Measurements from ENCODE around the gene E2F2. TPM values are rescaled to one million over a fixed set of nuclear protein-coding genes. Genes with fewer than 3 reads are reported as not detected.

E2F2 gene
- polyA plus RNA-seq, 1 of the 3 experiments (the other 2 are of a cell fraction): 0.43 TPM

GRCh38 chr1:23502951-23503350, 28.1 kb downstream of the E2F2 start:
- ChIA-PET POLR2A (no interaction called here), CTCF (interaction anchor here (12.2 kb wide), 1 partner anchor 25 kb away, joined by 503 read pairs; the partner anchor contains the start of gene E2F2)
- no peaks in the 10 kb centered on the region for H3K79me2 ChIP-seq (ENCODE audit: insufficient read depth)
- no peak overlapping the region for H3K27ac ChIP-seq (ENCODE audit: low read depth in 2 of 2, low read length in 1 of 2)
- no peaks in the 10 kb centered on the region for H3K27me3 ChIP-seq (ENCODE audit: insufficient read depth)
- peaks cover 6% of the 10 kb centered on the region for H3F3A ChIP-seq (replicated peaks; ENCODE audit: insufficient read depth)
- no peaks in the 10 kb centered on the region for H3K9me2 ChIP-seq
- H3K9ac ChIP-seq: no peak overlapping the region
- H3K4me2 ChIP-seq: no peak overlapping the region
- DNase-seq: no peak
- H2AFZ ChIP-seq (ENCODE audit: low read depth): no peak overlapping the region
- H3K4me1 ChIP-seq (ENCODE audit: control insufficient read depth in 1 of 2, insufficient read depth in 2 of 2, low read depth in 1 of 2, low read length in 1 of 2): no peaks in the 10 kb centered on the region
- H3K9me3 ChIP-seq: no peaks in the 10 kb centered on the region
- TF ChIP-seq FOXJ3 (CRISPR knock-in tag; IDR thresholded peaks at IDR 0.05) (no peak), SMC3 (IDR thresholded peaks at IDR 0.05; ENCODE audit: low read depth, low read length) (no peak), ELF1 (IDR thresholded peaks at IDR 0.05) (no peak), FOSL2 (IDR thresholded peaks at IDR 0.05; ENCODE audit: borderline replicate concordance, low read depth) (no peak), IRF3 (IDR thresholded peaks at IDR 0.05; ENCODE audit: low read depth, low read length) (no peak), POLR2AphosphoS5 (IDR thresholded peaks at IDR 0.05; ENCODE audit: low read depth, low read length) (no peak), ZBTB33 (IDR thresholded peaks at IDR 0.05; ENCODE audit: borderline replicate concordance, low read depth) (no peak), USF2 (IDR thresholded peaks at IDR 0.05; ENCODE audit: borderline replicate concordance, low read depth, low read length) (no peak), NRF1 (IDR thresholded peaks at IDR 0.05; ENCODE audit: low read depth, low read length) (no peak), MEF2A (IDR thresholded peaks at IDR 0.05; ENCODE audit: borderline replicate concordance, low read depth) (no peak), SIN3A (IDR thresholded peaks at IDR 0.05; ENCODE audit: borderline replicate concordance, low read depth, low read length) (no peak)
- WGBS (ENCODE audit: low lambda C conversion rate): 94% methylated on average over 6 of the region's 6 CpGs
- H3K4me3 ChIP-seq (ENCODE audit: low read depth in 2 of 2, low read length in 1 of 2): no peak overlapping the region
- no peaks in the 10 kb centered on the region for H4K20me1 ChIP-seq (ENCODE audit: insufficient read depth)
- no peaks in the 10 kb centered on the region for H3K36me3 ChIP-seq (replicated peaks in 1 of 2; ENCODE audit: control insufficient read depth in 1 of 2, insufficient read depth in 2 of 2, low read length in 1 of 2)

- Histone ChIP-seq H3K9ac (no peak overlapping the region), H3K9me3 (no peaks in the 10 kb centered on the region), H3K4me3 (ENCODE audit: low read depth in 2 of 2, low read length in 1 of 2) (no peak overlapping the region), H2AFZ (ENCODE audit: low read depth) (no peak overlapping the region), H3K4me2 (no peak overlapping the region), H3F3A (replicated peaks; ENCODE audit: insufficient read depth) (peaks cover 6% of the 10 kb centered on the region), H3K79me2 (ENCODE audit: insufficient read depth) (no peaks in the 10 kb centered on the region), H3K27ac (ENCODE audit: low read depth in 2 of 2, low read length in 1 of 2) (no peak overlapping the region), H3K36me3 (replicated peaks in 1 of 2; ENCODE audit: control insufficient read depth in 1 of 2, insufficient read depth in 2 of 2, low read length in 1 of 2) (no peaks in the 10 kb centered on the region), H3K27me3 (ENCODE audit: insufficient read depth) (no peaks in the 10 kb centered on the region), H4K20me1 (ENCODE audit: insufficient read depth) (no peaks in the 10 kb centered on the region), H3K4me1 (ENCODE audit: control insufficient read depth in 1 of 2, insufficient read depth in 2 of 2, low read depth in 1 of 2, low read length in 1 of 2) (no peaks in the 10 kb centered on the region), H3K9me2 (no peaks in the 10 kb centered on the region)
- DNase-seq: no peak
- ChIA-PET POLR2A (no interaction called here), CTCF (interaction anchor here (1.0 to 12.2 kb wide), 4 partner anchors 28 to 165 kb away, joined by 3 to 503 read pairs (median 60); partner anchors contain the start of gene E2F2)
- WGBS (ENCODE audit: low lambda C conversion rate): 72% methylated on average over 2 of the region's 2 CpGs
- TF ChIP-seq JUND (IDR thresholded peaks at IDR 0.05) (no peak), FOSL2 (IDR thresholded peaks at IDR 0.05; ENCODE audit: borderline replicate concordance, low read depth) (no peak), FOXM1 (IDR thresholded peaks at IDR 0.05; ENCODE audit: low read depth) (no peak), YY1 (IDR thresholded peaks at IDR 0.05; ENCODE audit: low read depth) (no peak), CTCF (IDR thresholded peaks at IDR 0.05) (no peak), ZBTB33 (IDR thresholded peaks at IDR 0.05; ENCODE audit: borderline replicate concordance, low read depth) (no peak), RXRA (IDR thresholded peaks at IDR 0.05; ENCODE audit: borderline replicate concordance, low read depth) (no peak)
These were observed 30.6 kb downstream of the E2F2 start for GRCh38 chr1:23500466-23500865.

Data from SK-N-SH (cell line).